GM12801 (cell line): ENCODE measurements around the gene CPN1.

Source experiments
- CTCF ChIP-seq: IDR thresholded peaks from one replicate; pipeline ENCODE4 v1.5.1; 2011; ENCODE audit warnings: control low read depth; ENCODE audit not compliant: insufficient read length; ENCODE audit errors: extremely low read depth

The CPN1 gene

GRCh38 chr10:99999319-100000108 is 82.2 kb downstream of the CPN1 start:
- no peak for TF ChIP-seq CTCF

GRCh38 chr10:99998889-99999288 is 82.8 kb downstream of the CPN1 start:
- TF ChIP-seq CTCF, result no peak

GRCh38 chr10:99996671-99997648 is 84.7 kb downstream of the CPN1 start:
- TF ChIP-seq CTCF, result no peak

GRCh38 chr10:99995713-99996112 is 86.0 kb downstream of the CPN1 start:
- TF ChIP-seq CTCF, result no peak

GRCh38 chr10:99995269-99995668 is 86.4 kb downstream of the CPN1 start:
- TF ChIP-seq CTCF, result no peak

GRCh38 chr10:99994801-99995200 is 86.9 kb downstream of the CPN1 start:
- no peak for TF ChIP-seq CTCF

GRCh38 chr10:99993701-99994689 is 87.7 kb downstream of the CPN1 start:
- no peak for TF ChIP-seq CTCF
